A172 (cell line): ENCODE measurements around the gene INTS12. TPM values are rescaled to one million over a fixed set of nuclear protein-coding genes. Genes with fewer than 3 reads are reported as not detected.

Source experiments
- total RNA-seq: library from RNA; depleted of rRNA; stranded (reverse); fragments of >200 nt; shearing (Covaris generic); gene quantifications from 2 replicates; pipeline ENCODE4 v1.2.3, GENCODE V29; 2014; rRNA removed

INTS12 gene
- total RNA-seq, 1 experiment from 2014 or later: 27.7 TPM

Other genes with a start within 250 kb of the INTS12 start
- 78.4 and 79.7 TPM in 2 replicates for gene PPA2, start 234.6 kb downstream of the INTS12 start, total RNA-seq
- not detected in 2 replicates for gene ARHGEF38, start 156.1 kb downstream of the INTS12 start, total RNA-seq
- 13.3 and 15.1 TPM in 2 replicates for gene GSTCD, start 95 bp upstream of the INTS12 start, total RNA-seq
- gene NPNT, start 186.8 kb upstream of the INTS12 start, total RNA-seq: 0.29 TPM in 1 of 2 replicates, not detected in the other